Measurements from ENCODE around the gene CCT8.

The CCT8 gene

GRCh38 chr21:29073222-29074006 is at the start of gene CCT8:
TSS of gene CCT8 (minus strand) at chr21:29073648. CDS start at chr21:29073590, 58 bp downstream.
- in situ Hi-C loops (cut with MboI; ENCODE audit: low sequenced_read_pairs) = no loop called here

DNA sequence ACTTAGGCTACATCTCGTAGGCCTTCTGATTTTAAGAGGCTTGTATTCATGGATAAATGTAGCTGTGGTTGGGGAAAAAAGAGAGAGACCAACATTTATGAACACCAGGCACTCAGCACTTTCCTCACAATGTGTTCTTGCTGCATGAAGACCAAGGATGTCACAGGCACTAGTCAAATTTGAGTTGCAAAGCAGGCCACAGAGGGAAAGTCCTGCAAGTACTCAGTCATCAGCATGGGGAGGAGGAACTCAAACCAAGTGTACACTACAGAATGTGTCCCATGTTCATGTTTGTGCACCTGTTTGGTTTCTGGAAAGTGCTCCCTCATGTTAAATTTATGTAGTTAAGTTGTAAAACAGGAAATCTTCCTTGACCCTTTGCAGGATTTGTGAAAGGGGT is 48.3 kb upstream of the CCT8 start:
- in situ Hi-C loops (cut with MboI; ENCODE audit: low sequenced_read_pairs) = no loop called here

- in situ Hi-C loops (cut with MboI; ENCODE audit: low sequenced_read_pairs) = no loop called here
Observed at GRCh38 chr21:29117372-29117955, 44.0 kb upstream of the CCT8 start.

GRCh38 chr21:29115899-29116298 is 42.5 kb upstream of the CCT8 start:
- in situ Hi-C loops (cut with MboI; ENCODE audit: low sequenced_read_pairs) = no loop called here

DNA sequence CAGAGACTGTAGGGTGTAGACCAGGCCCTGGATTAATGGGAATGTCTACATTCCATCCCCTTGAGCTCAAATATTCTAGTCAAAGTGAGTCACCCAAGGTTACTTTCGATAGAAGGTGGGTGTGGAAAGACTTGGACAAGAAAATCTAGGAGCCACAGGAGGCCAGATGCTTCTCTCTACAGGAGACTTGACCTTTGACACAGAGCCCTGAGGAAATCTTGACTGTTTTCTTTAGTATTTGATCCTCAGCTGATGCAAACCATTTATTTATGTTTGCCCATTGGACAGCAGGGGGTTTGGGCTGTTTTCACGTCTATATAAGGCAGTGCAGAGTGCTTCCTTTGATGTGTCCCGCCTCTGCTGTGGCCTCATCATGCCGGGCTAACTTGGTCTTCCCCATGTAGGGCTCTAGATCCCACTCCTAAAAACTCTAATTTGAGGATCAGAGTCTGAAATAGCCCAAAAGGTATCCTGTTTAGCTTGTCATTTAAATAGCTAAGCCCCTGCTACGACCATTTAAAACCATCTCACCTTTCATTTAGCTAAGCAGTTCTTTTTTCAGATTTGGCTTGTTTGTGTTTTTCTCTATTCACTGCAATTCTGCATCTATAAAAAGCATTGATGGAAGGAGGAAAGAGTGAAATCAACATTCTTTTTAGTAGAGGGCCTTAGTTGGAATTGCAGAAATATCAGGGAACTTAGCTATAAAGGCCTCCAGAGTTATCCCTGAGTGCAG is 41.5 kb upstream of the CCT8 start:
- in situ Hi-C loops (cut with MboI; ENCODE audit: low sequenced_read_pairs) = no loop called here

DNA sequence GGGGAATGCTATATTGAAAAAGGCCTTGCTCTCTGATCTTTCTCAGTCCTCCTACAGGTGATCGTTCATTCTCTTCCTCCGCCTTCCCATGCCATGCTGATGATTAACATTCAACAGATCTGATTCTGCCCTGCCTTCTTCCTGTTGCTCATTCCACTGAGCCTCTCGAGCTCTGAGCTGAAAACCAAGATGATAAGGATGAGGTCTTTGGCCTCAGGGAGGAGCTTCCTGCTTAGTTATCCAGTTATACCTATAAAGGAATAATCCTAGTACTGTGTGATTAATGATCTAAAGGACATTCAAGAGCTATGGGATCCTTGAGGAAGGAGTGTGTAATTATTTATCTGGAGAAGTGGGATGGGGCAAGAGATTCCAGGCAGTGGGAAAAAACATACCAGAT is 31.8 kb upstream of the CCT8 start:
- in situ Hi-C loops (cut with MboI; ENCODE audit: low sequenced_read_pairs) = no loop called here

DNA sequence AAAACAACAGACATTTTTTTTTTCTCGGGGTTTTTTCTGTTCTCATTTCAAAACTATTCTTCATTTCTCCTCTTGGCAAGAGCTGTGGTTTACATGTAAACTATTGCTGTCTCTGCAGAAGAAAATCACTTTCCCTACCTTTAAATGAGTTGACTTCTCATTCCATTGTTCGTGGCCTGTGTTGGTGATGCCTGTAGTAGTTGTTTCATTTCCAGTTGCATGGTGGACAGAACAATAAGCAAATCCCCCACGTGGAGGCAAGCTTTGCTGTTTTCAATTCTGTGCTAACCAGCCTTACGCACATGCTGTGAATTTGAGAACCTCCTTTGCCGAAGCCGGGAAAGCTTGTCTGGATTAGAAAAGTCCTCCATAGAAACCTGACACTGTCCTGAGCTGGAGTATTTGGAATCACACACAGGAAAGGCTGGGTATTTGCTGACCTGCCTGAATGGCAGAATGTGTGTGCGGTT is 30.8 kb upstream of the CCT8 start:
- in situ Hi-C loops (cut with MboI; ENCODE audit: low sequenced_read_pairs) = no loop called here

- in situ Hi-C loops (cut with MboI; ENCODE audit: low sequenced_read_pairs) = no loop called here
Observed at GRCh38 chr21:29102791-29103257, 29.4 kb upstream of the CCT8 start.

DNA sequence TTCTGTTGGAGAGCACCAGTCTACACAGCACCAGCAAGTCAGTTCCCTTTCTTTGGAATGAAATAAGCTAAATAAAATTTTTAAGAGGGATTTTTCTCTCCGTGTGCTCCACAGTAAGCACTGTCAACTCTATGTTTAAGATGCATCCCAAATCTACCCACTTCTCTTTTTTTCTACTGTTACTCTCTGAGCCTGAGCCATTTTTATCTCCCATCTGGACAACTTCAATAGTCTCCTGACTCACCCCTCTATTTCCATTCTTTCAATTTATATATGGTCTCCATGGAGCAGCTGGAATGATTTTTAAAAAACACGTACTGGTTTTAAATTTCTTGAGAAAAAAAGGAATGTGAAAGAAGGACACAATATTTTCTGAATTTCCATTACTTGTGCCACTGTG is 24.7 kb upstream of the CCT8 start:
- in situ Hi-C loops (cut with MboI; ENCODE audit: low sequenced_read_pairs) = no loop called here

- in situ Hi-C loops (cut with MboI; ENCODE audit: low sequenced_read_pairs) = no loop called here
Observed at GRCh38 chr21:29096218-29097015, 23.0 kb upstream of the CCT8 start.

GRCh38 chr21:29092102-29092959 is 18.9 kb upstream of the CCT8 start:
- in situ Hi-C loops (cut with MboI; ENCODE audit: low sequenced_read_pairs) = no loop called here

GRCh38 chr21:29091033-29091432 is 17.6 kb upstream of the CCT8 start:
- in situ Hi-C loops (cut with MboI; ENCODE audit: low sequenced_read_pairs) = no loop called here

DNA sequence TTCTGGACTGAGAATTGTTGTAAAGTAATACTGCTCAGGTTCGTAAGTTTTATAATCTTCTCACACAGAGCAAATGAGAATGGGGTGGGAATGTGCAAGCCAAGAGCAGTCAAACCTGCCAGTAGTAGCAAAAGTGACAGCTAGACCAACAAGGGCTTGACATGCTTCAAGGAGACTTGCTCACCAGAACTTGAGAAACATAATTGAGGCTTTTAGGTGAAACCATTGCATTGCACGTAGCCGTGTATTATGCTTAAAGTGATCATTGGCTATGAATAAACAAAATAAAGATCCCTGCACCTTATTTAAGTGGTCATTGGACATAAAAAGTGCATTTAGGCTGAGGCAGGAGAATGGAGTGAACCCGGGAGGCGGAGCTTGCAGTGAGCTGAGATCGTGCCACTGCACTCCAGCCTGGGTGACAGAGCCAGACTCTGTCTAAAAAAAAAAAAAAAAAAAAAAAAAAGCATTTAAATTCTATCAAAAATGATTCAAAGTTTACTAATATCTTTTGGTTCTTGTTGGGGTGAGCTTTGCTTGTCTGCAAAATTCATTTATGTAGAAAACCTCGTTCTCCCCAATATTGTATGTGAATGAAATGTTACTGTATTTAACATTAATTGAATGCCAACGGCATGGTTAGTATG is 11.8 kb upstream of the CCT8 start:
- in situ Hi-C loops (cut with MboI; ENCODE audit: low sequenced_read_pairs) = loop anchor here (10.0 kb wide), 1 partner anchor 290 kb away; no protein-coding TSS in a partner anchor

- in situ Hi-C loops (cut with MboI; ENCODE audit: low sequenced_read_pairs) = loop anchor here (10.0 kb wide), 1 partner anchor 290 kb away; no protein-coding TSS in a partner anchor
Observed at GRCh38 chr21:29084372-29084771, 10.9 kb upstream of the CCT8 start.

GRCh38 chr21:29083306-29083705 is 9.9 kb upstream of the CCT8 start:
- in situ Hi-C loops (cut with MboI; ENCODE audit: low sequenced_read_pairs) = loop anchor here (10.0 kb wide), 1 partner anchor 291 kb away; no protein-coding TSS in a partner anchor

DNA sequence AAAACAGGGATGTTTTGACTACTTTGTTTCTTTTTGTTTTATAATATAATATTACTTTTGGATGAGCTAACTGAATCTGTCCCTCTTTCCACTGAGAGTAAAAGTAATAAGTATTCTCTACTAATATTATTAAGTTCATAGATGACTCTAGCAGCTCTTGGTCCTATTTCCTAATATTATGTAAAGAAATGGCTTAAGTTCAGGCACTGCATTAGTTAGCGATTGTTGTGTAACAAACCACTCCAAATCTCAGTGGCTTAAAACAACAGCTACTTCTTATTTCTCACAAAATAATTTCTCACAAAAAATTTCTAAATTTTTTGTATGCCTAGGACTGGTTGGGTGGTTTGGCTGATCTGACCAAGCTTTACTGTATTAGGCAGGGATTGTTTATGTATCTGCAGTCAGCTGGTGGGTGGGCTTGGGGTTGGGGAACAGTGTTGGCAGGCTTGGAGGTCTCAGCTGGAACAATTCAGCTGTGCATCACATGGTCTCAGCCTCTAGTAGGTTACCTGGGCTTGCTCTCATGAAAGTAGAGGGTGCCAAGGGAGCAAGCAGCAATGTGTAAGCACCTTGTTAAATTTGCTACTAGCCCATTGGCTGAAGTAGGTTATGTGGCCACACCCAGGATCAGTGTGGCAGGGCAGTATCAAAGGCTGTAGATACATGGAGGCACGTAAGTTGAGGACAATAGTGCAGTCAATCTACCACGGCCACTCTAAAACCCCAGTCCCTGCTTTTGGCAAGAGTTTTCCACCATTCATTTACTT is 8.8 kb upstream of the CCT8 start:
- in situ Hi-C loops (cut with MboI; ENCODE audit: low sequenced_read_pairs) = loop anchor here (10.0 kb wide), 1 partner anchor 293 kb away; no protein-coding TSS in a partner anchor

DNA sequence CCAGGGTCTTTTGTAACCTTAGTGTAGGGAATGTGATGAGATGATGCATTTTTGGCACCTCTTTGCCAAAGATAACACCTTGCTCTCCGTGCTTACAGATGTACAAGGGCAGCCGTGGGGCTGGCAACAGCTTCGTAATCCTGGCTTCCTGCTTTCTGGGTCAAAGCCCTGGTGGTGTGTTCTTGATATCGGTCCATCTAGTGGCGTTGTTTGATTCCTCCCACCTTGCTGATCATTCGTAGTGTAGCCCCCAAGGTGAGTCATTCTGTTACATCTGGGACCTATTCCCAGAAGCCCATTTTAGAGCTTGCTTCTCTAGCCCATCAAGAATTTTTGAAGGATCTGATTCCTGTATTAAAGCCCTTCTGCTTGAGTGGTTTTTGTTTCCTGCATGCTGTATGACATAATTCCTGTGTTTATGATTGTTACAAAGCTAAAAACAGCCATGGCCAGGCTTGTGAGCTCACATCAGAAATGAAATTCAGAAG is 7.0 kb upstream of the CCT8 start:
- in situ Hi-C loops (cut with MboI; ENCODE audit: low sequenced_read_pairs) = loop anchor here (10.0 kb wide), 1 partner anchor 294 kb away; no protein-coding TSS in a partner anchor

Data from HL-60/S4 treated with phorbol 12-myristate 13-acetate at 8.2 ng/mL for 4 days and 3 days (cell line).